A673 (cell line): ENCODE measurements around the gene ABRACL. TPM values are rescaled to one million over a fixed set of nuclear protein-coding genes. Genes with fewer than 3 reads are reported as not detected.

Source experiments
- BruUV-seq: library from RNA; stranded (reverse); fragments of 400-500 nt; replicated peaks from 2 replicates; lab custom pipeline; 2021; lab: Mats Ljungman, UMichigan
- CTCF ChIA-PET: fragments of 300-600 bp; sonication (Branson Sonifier 250); formaldehyde crosslinking; loops from one replicate; lab custom pipeline; 2022; ENCODE audit warnings: antibody characterized with exemption; lab: Charles Lee
- POLR2A ChIA-PET: fragments of 300-600 bp; sonication (Branson Sonifier 250); formaldehyde crosslinking; loops from one replicate; lab custom pipeline; 2022; ENCODE audit warnings: antibody characterized with exemption; ENCODE audit not compliant: low non-redundant PET; lab: Charles Lee
- DNase-seq: peaks from one replicate; pipeline ENCODE4 v3.0.0-alpha.2; 2015; ENCODE audit warnings: low spot score
- H3K27ac ChIP-seq: fragments of 200-600 bp; sonication (generic); 2 replicates; pipeline ENCODE4 v1.5.1; 2016; ENCODE audit warnings: mixed run types, low read depth, mild to moderate bottlenecking, mixed read lengths, antibody characterized with exemption, low read length; ENCODE audit not compliant: poor library complexity, severe bottlenecking
- H3K27me3 ChIP-seq: fragments of 200-600 bp; sonication (generic); replicated peaks from 2 replicates; pipeline ENCODE4 v1.6.1; 2017; ENCODE audit warnings: mixed run types, low read depth, mild to moderate bottlenecking, mixed read lengths, antibody characterized with exemption, low read length; ENCODE audit not compliant: insufficient read depth, poor library complexity
- H3K36me3 ChIP-seq: fragments of 200-600 bp; sonication (generic); 2 replicates; pipeline ENCODE4 v1.6.1; 2016; ENCODE audit warnings: mixed run types, mild to moderate bottlenecking, mixed read lengths, antibody characterized with exemption, low read length; ENCODE audit not compliant: insufficient read depth, poor library complexity, severe bottlenecking
- H3K4me1 ChIP-seq: fragments of 200-600 bp; sonication (generic); 2 replicates; pipeline ENCODE4 v1.6.1; 2017; ENCODE audit warnings: mixed run types, mild to moderate bottlenecking, mixed read lengths, antibody characterized with exemption, low read length; ENCODE audit not compliant: insufficient read depth, poor library complexity, severe bottlenecking
- H3K4me3 ChIP-seq: fragments of 200-600 bp; sonication (generic); 2 replicates; pipeline ENCODE4 v1.5.1; 2016; ENCODE audit warnings: low read depth, mixed run types, mild to moderate bottlenecking, mixed read lengths, low read length; ENCODE audit not compliant: poor library complexity, severe bottlenecking
- H3K9me3 ChIP-seq: fragments of 200-600 bp; sonication (generic); 2 replicates; pipeline ENCODE4 v1.6.1; 2016; ENCODE audit warnings: mixed run types, low read depth, mild to moderate bottlenecking, mixed read lengths, antibody characterized with exemption, low read length; ENCODE audit not compliant: poor library complexity, severe bottlenecking
- EZH2 ChIP-seq: fragments of 200-600 bp; sonication (generic); IDR thresholded peaks from 2 replicates; pipeline ENCODE4 v1.6.1; 2017; ENCODE audit warnings: borderline replicate concordance, low read depth, mild to moderate bottlenecking, mixed read lengths, antibody characterized with exemption, low read length; ENCODE audit not compliant: poor library complexity, severe bottlenecking
- intact Hi-C: fragments of 100-400 bp; cut with micrococcal nuclease; formaldehyde crosslinking; loops from one replicate; pipeline ENCODE4 v1.10.0; 2022; ENCODE audit not compliant: unreplicated experiment
- total RNA-seq: library from RNA; stranded (reverse); gene quantifications from 2 replicates; pipeline ENCODE4 v1.2.3, GENCODE V29; 2021
- TF ChIP-seq, protein P1 (sequence below): fragments of 300-800, 200-600 bp; sonication (generic); conservative IDR thresholded peaks from 2 replicates; pipeline ENCODE4 v1.5.1; 2017; ENCODE audit warnings: low read depth, mild to moderate bottlenecking, antibody characterized with exemption, low read length, moderate library complexity, mixed read lengths

Gene ABRACL
- total RNA-seq, 1 experiment from 2014 or later: 98.5 TPM

GRCh38 chr6:139068846-139069245 lies 40.3 kb downstream of the ABRACL start:
- Histone ChIP-seq H3K4me3 (no peak overlapping the region), H3K36me3 (no peaks in the 10 kb centered on the region), H3K27ac (no peak overlapping the region), H3K4me1 (no peaks in the 10 kb centered on the region), H3K27me3 (no peaks in the 10 kb centered on the region), H3K9me3 (no peaks in the 10 kb centered on the region)
- DNase-seq: no peak
- POLR2A ChIA-PET: no interaction called here
- TF ChIP-seq, protein P1, sequence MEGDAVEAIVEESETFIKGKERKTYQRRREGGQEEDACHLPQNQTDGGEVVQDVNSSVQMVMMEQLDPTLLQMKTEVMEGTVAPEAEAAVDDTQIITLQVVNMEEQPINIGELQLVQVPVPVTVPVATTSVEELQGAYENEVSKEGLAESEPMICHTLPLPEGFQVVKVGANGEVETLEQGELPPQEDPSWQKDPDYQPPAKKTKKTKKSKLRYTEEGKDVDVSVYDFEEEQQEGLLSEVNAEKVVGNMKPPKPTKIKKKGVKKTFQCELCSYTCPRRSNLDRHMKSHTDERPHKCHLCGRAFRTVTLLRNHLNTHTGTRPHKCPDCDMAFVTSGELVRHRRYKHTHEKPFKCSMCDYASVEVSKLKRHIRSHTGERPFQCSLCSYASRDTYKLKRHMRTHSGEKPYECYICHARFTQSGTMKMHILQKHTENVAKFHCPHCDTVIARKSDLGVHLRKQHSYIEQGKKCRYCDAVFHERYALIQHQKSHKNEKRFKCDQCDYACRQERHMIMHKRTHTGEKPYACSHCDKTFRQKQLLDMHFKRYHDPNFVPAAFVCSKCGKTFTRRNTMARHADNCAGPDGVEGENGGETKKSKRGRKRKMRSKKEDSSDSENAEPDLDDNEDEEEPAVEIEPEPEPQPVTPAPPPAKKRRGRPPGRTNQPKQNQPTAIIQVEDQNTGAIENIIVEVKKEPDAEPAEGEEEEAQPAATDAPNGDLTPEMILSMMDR: no peak
- no peak for TF ChIP-seq EZH2
- CTCF ChIA-PET: no interaction called here
- intact Hi-C loops: no loop called here
- BruUV-seq: no TSS peak

- intact Hi-C loops: no loop called here
- H3K36me3 ChIP-seq: no peaks in the 10 kb centered on the region
- H3K27me3 ChIP-seq: no peaks in the 10 kb centered on the region
- no TSS peak for BruUV-seq
- ChIA-PET CTCF (no interaction called here), POLR2A (no interaction called here)
- no peaks in the 10 kb centered on the region for H3K4me1 ChIP-seq
- DNase-seq: no peak
- no peaks in the 10 kb centered on the region for H3K9me3 ChIP-seq
- H3K27ac ChIP-seq: no peak overlapping the region
- H3K4me3 ChIP-seq: no peak overlapping the region
- no peak for TF ChIP-seq EZH2
- TF ChIP-seq, protein P1: no peak
Measured at GRCh38 chr6:139073118-139073517, 44.6 kb downstream of the ABRACL start.

DNA sequence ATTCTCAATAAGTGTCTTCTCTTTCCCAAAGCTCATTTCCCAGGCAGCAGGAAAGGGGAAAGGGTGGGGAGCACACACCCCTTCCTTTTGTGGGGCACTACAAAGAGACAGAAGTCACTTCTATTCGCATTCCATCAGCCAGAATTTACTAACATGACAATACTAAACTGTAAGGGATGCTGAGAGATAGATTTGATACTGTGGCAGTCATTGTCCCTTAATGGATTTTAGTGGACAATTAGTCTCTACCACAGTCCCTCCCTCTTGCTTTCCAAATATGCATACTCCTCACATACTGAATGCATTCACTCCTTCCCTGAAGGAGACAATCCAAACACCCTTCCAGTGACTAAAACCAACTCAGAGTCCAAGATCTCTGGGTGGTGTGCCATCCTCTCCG lies 50.5 kb downstream of the ABRACL start:
- intact Hi-C loops: no loop called here
- no peak for DNase-seq
- Histone ChIP-seq H3K4me1 (no peaks in the 10 kb centered on the region), H3K27me3 (no peaks in the 10 kb centered on the region), H3K9me3 (no peaks in the 10 kb centered on the region), H3K4me3 (no peak overlapping the region), H3K27ac (no peak overlapping the region), H3K36me3 (no peaks in the 10 kb centered on the region)
- TF ChIP-seq, protein P1: no peak
- TF ChIP-seq EZH2: no peak
- CTCF ChIA-PET: no interaction called here
- BruUV-seq: no TSS peak
- POLR2A ChIA-PET: no interaction called here
